Small intestine (tissue), 16 donors: ENCODE data around the gene WFDC5. TPM values are rescaled to one million over a fixed set of nuclear protein-coding genes. Genes with fewer than 3 reads are reported as not detected.
"Not testable (repeated sequence)": the region's sequence is repeated elsewhere in the genome, so short reads cannot be mapped to it uniquely, and the experiment has no call there.

ENCODE experiments used
- DNase-seq, 2 donors: peaks; one replicate each; pipeline versions ENCODE4 v3.0.0 to v3.0.0-alpha.2; 2013
- FAIRE-seq: peaks from 2 replicates; lab custom pipeline; 2012; peaks lifted over from hg19 to GRCh38; lab: Jason Lieb, UNC
- H3K27ac ChIP-seq, 3 donors: one replicate each; pipeline ENCODE4 v1.5.1; 2013; ENCODE audit warnings: low read length in 2 of 3, mild to moderate bottlenecking in 2 of 3, control low read depth in 1 of 3, inconsistent platforms in 1 of 3, low read depth in 1 of 3, moderate library complexity in 1 of 3
- H3K27me3 ChIP-seq, 3 donors: one replicate each; pipeline ENCODE4 v1.6.1; 2013; ENCODE audit warnings: low read length in 3 of 3, inconsistent platforms in 1 of 3; ENCODE audit not compliant: control insufficient read depth in 3 of 3, insufficient read depth in 3 of 3
- H3K36me3 ChIP-seq, 3 donors: one replicate each; pipeline ENCODE4 v1.6.1; 2013; ENCODE audit warnings: low read length in 3 of 3, inconsistent platforms in 1 of 3, low read depth in 1 of 3, mild to moderate bottlenecking in 1 of 3, moderate library complexity in 1 of 3; ENCODE audit not compliant: control insufficient read depth in 3 of 3, insufficient read depth in 2 of 3
- H3K4me1 ChIP-seq, 3 donors: one replicate each; pipeline ENCODE4 v1.6.1; 2013; ENCODE audit warnings: low read length in 2 of 3, inconsistent platforms in 1 of 3, low read depth in 1 of 3, mild to moderate bottlenecking in 1 of 3, moderate library complexity in 1 of 3; ENCODE audit not compliant: control insufficient read depth in 3 of 3, insufficient read depth in 2 of 3
- H3K4me3 ChIP-seq, 3 donors: one replicate each; pipeline ENCODE4 v1.5.1; 2013; ENCODE audit warnings: low read length in 3 of 3, control low read depth in 1 of 3, inconsistent platforms in 1 of 3, low read depth in 1 of 3, mild to moderate bottlenecking in 1 of 3, moderate library complexity in 1 of 3
- H3K9me3 ChIP-seq, 2 donors: one replicate each; pipeline ENCODE4 v1.6.1; 2013; ENCODE audit warnings: low read depth in 1 of 2, low read length in 1 of 2; ENCODE audit not compliant: control insufficient read depth in 2 of 2, insufficient read depth in 1 of 2
- WGBS, 3 donors: extraction: QIAGEN DNeasy Blood & Tissue Kit; methylation state at CpG; one replicate each; pipeline ENCODE4 v1.1.7; 2013; 5-methylcytosine and 5-hydroxymethylcytosine counted together
- long read RNA-seq, 10 donors: transcript quantifications; one replicate each; lab custom pipeline, GENCODE V29; 2026
- polyA plus RNA-seq, 4 donors: library from polyadenylated mRNA; stranded (reverse) in 3 of 4; unstranded in 1 of 4; fragments of 200-250 nt in 3 of 4; fragments of 120-200 nt in 1 of 4; gene quantifications; one replicate each; pipeline versions ENCODE4 v1.2.1 to v1.2.3, GENCODE V29; 2013
- donor health status: healthy with polysubstance abuse.
- donor health status: control.
- donor health status: control.
- donor health status: Bipolar disorder and iron deficiency.
- donor health status: healthy.

The WFDC5 gene, protein sequence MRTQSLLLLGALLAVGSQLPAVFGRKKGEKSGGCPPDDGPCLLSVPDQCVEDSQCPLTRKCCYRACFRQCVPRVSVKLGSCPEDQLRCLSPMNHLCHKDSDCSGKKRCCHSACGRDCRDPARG
- under 1 TPM in 1 of 4 donors, not detected in 3; 0.12 TPM for polyA plus RNA-seq
- long read RNA-seq, donor 1: 0 reads
- long read RNA-seq, donor 2: 0 reads
- long read RNA-seq, donor 3: 0 reads
- long read RNA-seq, donor 4: 0 reads
- long read RNA-seq, donor 5: 0 reads
- long read RNA-seq, donor 6: 0 reads
- long read RNA-seq, donor 7: 0 reads
- long read RNA-seq, donor 8: 0 reads
- long read RNA-seq, donor 9: 0 reads
- long read RNA-seq, donor 10: 0 reads

DNA sequence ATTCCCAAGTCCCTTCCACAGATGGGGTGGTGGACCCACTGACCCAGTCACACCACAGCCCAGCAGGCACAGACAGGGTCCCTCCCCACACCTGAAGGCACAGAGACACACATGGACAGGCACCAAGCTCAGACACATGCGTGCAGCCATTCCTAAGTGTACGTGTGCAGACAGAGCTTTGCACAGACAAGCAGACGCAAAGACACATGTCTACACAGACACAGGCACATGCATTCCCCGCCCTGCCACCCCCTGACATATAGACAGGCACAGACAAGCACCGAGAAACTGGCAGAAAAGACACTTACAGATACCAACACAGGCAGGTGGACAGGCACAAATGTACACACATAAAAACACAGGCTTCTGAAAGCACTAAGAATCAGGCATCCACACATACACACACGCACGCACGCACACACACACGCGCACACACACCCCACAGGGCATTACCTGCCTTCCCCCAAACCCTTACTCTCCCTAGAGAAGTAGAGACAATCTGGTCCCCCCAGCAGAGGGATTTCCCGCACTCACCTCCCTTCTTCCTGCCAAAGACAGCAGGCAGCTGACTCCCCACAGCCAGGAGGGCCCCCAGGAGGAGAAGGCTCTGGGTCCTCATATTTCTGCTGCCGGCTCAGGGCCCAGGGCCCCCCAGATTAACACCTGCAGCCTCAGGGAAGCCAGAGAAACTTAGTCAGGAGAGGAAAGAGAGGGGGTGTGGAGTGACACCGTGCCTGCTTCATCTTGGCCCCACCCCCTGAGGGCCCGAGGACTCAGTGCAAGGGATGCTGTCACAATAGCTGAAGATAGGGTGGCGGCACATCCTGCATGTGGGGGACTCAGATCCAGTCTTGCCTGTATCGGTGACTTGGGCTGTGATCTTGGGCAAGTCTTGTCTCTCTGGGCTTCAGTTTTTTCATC lies at the start of gene WFDC5:
WFDC5 (minus strand) TSS at position 710 of the 921 bp plus-strand sequence; CDS start at position 619, 91 bp downstream.
- H3K4me3 ChIP-seq: no peak within 1 kb of the TSS
- no peaks in the 10 kb centered on the region for H3K9me3 ChIP-seq
- H3K4me1 ChIP-seq: no peaks in the 10 kb centered on the region
- 57 to 64% (median 58%) methylated on average over 16 of the region's 16 CpGs for WGBS, 3 donors
- no peak within 1 kb of the TSS for H3K27ac ChIP-seq
- no peak for DNase-seq
- H3K36me3 ChIP-seq: no peaks in the 10 kb centered on the region
- no peak for FAIRE-seq
- H3K27me3 ChIP-seq: peaks cover 0 to 9% (median 4%) of the 10 kb centered on the region in 3 donors

DNA sequence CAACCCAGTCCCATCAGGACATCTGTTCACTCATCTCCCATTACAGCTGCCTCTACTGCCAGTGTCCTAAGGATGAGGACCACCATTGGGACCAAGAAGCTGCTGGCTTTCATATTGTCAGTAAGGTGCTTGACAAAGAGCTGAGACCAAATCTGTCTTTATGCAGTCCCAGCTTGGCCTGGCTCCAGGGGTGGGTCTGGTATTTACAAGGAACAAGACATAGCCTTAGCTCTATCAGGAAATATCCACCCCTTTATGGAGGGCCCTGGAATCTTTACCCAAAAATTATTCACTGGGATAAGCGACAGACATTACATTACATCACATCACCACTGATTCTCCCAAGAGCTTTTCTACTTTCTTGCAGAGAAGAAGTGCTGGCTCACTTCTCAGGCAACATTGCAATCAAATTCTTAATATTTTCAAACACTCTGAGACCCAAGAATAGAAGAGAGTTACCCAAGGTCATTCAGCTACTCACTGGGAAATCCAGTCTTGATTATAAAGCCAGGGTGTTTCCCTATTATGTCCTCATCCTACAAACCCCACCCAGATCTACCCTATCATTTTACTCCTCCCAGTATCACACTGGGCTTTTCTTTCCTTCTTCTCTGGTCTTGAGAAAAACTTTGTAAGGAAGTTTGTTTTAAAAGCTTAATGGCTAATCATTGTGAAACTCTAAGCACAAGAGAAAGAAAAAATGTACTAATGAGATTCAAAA lies 48.3 kb upstream of the WFDC5 start:
- Histone ChIP-seq H3K9me3 (peaks cover 0 to 5% of the 10 kb centered on the region in 2 donors), H3K27ac (no peak overlapping the region), H3K27me3 (peaks cover 0 to 5% (median 3%) of the 10 kb centered on the region in 3 donors), H3K4me1 (no peaks in the 10 kb centered on the region), H3K4me3 (no peak overlapping the region), H3K36me3 (no peaks in the 10 kb centered on the region)
- DNase-seq: peak in 1 of 2 donors; percentile 3
- 59 to 92% (median 60%) methylated on average over 1 of the region's 1 CpG for WGBS, 3 donors
- no peak for FAIRE-seq

GRCh38 chr20:45157962-45158361 lies 43.0 kb upstream of the WFDC5 start:
- Histone ChIP-seq H3K27me3 (peaks cover 0 to 4% (median 0%) of the 10 kb centered on the region in 3 donors), H3K9me3 (peaks cover 0 to 10% of the 10 kb centered on the region in 2 donors), H3K36me3 (no peaks in the 10 kb centered on the region), H3K4me1 (peaks cover 0 to 3% (median 2%) of the 10 kb centered on the region in 3 donors), H3K4me3 (no peak overlapping the region), H3K27ac (no peak overlapping the region)
- FAIRE-seq: no peak
- DNase-seq: peak; percentile 63 to 86
- WGBS, 3 donors: 0 to 20% (median 7%) methylated on average over 1 of the region's 1 CpG

DNA sequence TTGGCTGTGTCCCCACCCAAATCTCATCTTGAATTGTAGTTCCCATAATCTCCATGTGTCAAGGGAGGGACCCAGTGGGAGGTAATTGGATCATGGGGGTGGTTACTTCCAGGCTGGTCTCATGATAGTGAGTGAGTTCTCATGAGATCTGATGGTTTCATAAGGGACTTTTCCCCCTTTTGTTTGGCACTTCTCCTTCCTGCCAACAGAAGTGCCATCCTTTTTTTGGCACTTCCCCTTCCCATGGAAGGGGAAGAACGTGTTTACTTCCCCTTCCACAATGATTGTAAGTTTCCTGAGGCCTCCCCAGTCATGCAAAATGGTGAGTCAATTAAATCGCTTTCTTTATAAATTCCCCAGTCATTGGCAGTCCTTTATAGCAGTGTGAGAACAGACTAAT lies 41.7 kb upstream of the WFDC5 start:
- 64 to 72% (median 70%) methylated on average over 2 of the region's 2 CpGs for WGBS, 3 donors
- H3K36me3 ChIP-seq: no peaks in the 10 kb centered on the region
- H3K4me1 ChIP-seq: peaks cover 0 to 3% (median 2%) of the 10 kb centered on the region in 3 donors
- no peak overlapping the region for H3K4me3 ChIP-seq
- FAIRE-seq (no peak), DNase-seq (no peak)
- H3K27me3 ChIP-seq: peaks cover 0 to 2% (median 0%) of the 10 kb centered on the region in 3 donors
- no peak overlapping the region for H3K27ac ChIP-seq
- peaks cover 0 to 10% of the 10 kb centered on the region in 2 donors for H3K9me3 ChIP-seq

GRCh38 chr20:45154794-45155193 lies 39.8 kb upstream of the WFDC5 start:
- H3K27ac ChIP-seq, H3K27me3 ChIP-seq, H3K9me3 ChIP-seq, H3K4me1 ChIP-seq, DNase-seq, H3K4me3 ChIP-seq, H3K36me3 ChIP-seq, FAIRE-seq: not testable (repeated sequence)
- WGBS, 3 donors: 84 to 100% (median 93%) methylated on average over 1 of the region's 1 CpG

DNA sequence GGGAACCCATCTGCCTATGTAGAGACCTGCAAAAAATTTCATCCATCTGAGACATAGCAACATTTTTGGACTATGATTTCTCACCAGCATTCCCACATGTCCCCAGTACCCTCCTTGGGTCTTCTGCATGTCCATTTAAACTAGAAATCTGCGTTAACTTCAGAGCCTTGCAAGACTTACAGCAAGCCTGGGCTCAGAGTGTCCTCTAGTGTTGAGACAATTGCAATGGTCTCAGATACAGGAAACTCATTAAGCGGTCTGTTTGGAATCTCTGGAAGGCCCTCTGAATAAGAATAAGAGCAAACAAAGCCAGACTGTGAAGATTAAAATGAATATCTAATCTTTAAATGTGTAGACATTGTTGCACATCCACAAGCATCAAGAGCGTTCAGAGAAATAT lies 39.2 kb upstream of the WFDC5 start:
- Histone ChIP-seq H3K9me3 (peaks cover 0 to 10% of the 10 kb centered on the region in 2 donors), H3K4me1 (peaks cover 0 to 3% (median 2%) of the 10 kb centered on the region in 3 donors), H3K36me3 (no peaks in the 10 kb centered on the region), H3K27ac (no peak overlapping the region), H3K4me3 (no peak overlapping the region), H3K27me3 (peaks cover 0 to 5% (median 3%) of the 10 kb centered on the region in 3 donors)
- DNase-seq (no peak), FAIRE-seq (no peak)
- 61 to 76% (median 70%) methylated on average over 3 of the region's 3 CpGs for WGBS, 3 donors

GRCh38 chr20:45153752-45154151 lies 38.8 kb upstream of the WFDC5 start:
- 70 to 94% (median 78%) methylated on average over 1 of the region's 1 CpG for WGBS, 3 donors
- FAIRE-seq (no peak), DNase-seq (no peak)

More at GRCh38 chr20:45153752-45154151, 38.8 kb upstream of the WFDC5 start:
- peaks cover 0 to 10% of the 10 kb centered on the region in 2 donors for H3K9me3 ChIP-seq
- no peak overlapping the region for H3K27ac ChIP-seq
- H3K27me3 ChIP-seq: peaks cover 0 to 8% (median 5%) of the 10 kb centered on the region in 3 donors
- H3K4me3 ChIP-seq: no peak overlapping the region
- H3K4me1 ChIP-seq: peaks cover 0 to 3% (median 2%) of the 10 kb centered on the region in 3 donors
- H3K36me3 ChIP-seq: no peaks in the 10 kb centered on the region
